Suprapubic skin (tissue), 4 donors: Measurements from ENCODE around the gene TADA3.

Source experiments
- POLR2A ChIP-seq, 2 donors: fragments of 450-650 bp; IDR thresholded peaks; one replicate each; pipeline ENCODE4 v1.6.1; 2017; ENCODE audit warnings: antibody characterized with exemption in 2 of 2, mild to moderate bottlenecking in 2 of 2, moderate library complexity in 2 of 2
- POLR2AphosphoS5 ChIP-seq, 3 donors: sonication (generic); formaldehyde crosslinking; IDR thresholded peaks; one replicate each; pipeline ENCODE4 v1.6.1; 2017; ENCODE audit warnings: antibody characterized with exemption in 3 of 3
- TF ChIP-seq, protein P1 (sequence below), 2 donors: fragments of 200-600 bp in 1 of 2; fragments of 450-650 bp in 1 of 2; sonication (generic) in 1 of 2; IDR thresholded peaks; one replicate each; pipeline ENCODE4 v1.5.1; 2016 to 2019; ENCODE audit warnings: antibody characterized with exemption in 2 of 2, mild to moderate bottlenecking in 1 of 2, moderate library complexity in 1 of 2

- no peak for TF ChIP-seq POLR2AphosphoS5 (IDR thresholded peaks at IDR 0.05)
- TF ChIP-seq, protein P1, sequence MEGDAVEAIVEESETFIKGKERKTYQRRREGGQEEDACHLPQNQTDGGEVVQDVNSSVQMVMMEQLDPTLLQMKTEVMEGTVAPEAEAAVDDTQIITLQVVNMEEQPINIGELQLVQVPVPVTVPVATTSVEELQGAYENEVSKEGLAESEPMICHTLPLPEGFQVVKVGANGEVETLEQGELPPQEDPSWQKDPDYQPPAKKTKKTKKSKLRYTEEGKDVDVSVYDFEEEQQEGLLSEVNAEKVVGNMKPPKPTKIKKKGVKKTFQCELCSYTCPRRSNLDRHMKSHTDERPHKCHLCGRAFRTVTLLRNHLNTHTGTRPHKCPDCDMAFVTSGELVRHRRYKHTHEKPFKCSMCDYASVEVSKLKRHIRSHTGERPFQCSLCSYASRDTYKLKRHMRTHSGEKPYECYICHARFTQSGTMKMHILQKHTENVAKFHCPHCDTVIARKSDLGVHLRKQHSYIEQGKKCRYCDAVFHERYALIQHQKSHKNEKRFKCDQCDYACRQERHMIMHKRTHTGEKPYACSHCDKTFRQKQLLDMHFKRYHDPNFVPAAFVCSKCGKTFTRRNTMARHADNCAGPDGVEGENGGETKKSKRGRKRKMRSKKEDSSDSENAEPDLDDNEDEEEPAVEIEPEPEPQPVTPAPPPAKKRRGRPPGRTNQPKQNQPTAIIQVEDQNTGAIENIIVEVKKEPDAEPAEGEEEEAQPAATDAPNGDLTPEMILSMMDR (IDR thresholded peaks at IDR 0.05): no peak
- TF ChIP-seq POLR2A (IDR thresholded peaks at IDR 0.05): no peak
Measured at GRCh38 chr3:9776896-9777693, 15.2 kb downstream of the TADA3 start.
